Astrocyte of the cerebellum (primary cell): ENCODE data around the gene FOXD2.

Experiments
- DNase-seq: peaks from one replicate; pipeline ENCODE4 v3.0.0-alpha.2; 2011; ENCODE audit warnings: low read depth
- H3K4me3 ChIP-seq: 2 replicates; pipeline ENCODE4 v1.5.1; 2011; ENCODE audit warnings: mild to moderate bottlenecking, low read depth, low read length, moderate library complexity
- CTCF ChIP-seq: IDR thresholded peaks from 2 replicates; pipeline ENCODE4 v1.5.1; 2012; ENCODE audit warnings: low read length, low read depth, moderate library complexity, mild to moderate bottlenecking; ENCODE audit errors: missing control alignments
- in situ Hi-C: cut with HindIII; loops from 2 replicates; pipeline ENCODE4 v1.10.0; 2017; ENCODE audit warnings: low sequenced_read_pairs

The FOXD2 gene

GRCh38 chr1:47412437-47412836 is 25.4 kb upstream of the FOXD2 start:
- in situ Hi-C loops: no loop called here
- H3K4me3 ChIP-seq: no peak overlapping the region
- DNase-seq: no peak
- no peak for TF ChIP-seq CTCF

DNA sequence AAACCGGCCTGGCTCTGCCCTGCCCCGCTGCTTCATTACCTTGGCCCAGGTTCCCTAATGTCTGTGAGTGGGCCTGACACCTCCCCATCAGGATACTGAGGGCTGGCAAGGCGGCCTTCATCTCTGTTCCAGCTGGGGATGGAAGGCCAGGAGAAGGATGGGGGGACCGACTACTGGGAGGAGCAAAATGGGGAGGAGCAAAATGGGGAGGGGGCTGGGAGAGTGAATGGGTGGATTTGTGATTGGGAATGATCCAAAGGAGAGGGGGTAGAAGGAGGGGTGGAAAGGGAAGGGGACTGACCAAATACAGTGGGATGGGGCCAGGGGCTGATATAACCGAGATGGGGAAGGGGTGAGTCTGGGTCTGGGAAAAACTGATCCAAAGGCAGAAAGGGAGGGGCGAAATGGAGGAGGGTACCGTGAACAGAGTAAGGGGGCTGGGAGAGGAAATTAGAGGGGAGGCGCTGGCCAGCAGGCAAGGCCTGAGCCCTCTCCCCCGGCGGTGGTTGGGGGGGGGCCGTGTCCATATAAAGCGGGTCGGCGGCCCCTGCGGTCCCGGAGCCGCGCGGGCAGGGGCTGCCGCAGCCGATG is 22.0 kb upstream of the FOXD2 start, which contains the start of gene FOXE3:
Gene FOXE3, plus strand, starts transcription at position 558 of the 591 bp plus-strand sequence. Its CDS starts 31 bp downstream, at position 589.
- H3K4me3 ChIP-seq: peak within 1 kb of the TSS; percentile 10
- no peak for DNase-seq
- in situ Hi-C loops: no loop called here
- TF ChIP-seq CTCF: no peak

- TF ChIP-seq CTCF: no peak
- DNase-seq: no peak
- H3K4me3 ChIP-seq: peak overlapping the region; percentile 10
- in situ Hi-C loops: no loop called here
Measured at GRCh38 chr1:47416319-47417169, 21.3 kb upstream of the FOXD2 start.

DNA sequence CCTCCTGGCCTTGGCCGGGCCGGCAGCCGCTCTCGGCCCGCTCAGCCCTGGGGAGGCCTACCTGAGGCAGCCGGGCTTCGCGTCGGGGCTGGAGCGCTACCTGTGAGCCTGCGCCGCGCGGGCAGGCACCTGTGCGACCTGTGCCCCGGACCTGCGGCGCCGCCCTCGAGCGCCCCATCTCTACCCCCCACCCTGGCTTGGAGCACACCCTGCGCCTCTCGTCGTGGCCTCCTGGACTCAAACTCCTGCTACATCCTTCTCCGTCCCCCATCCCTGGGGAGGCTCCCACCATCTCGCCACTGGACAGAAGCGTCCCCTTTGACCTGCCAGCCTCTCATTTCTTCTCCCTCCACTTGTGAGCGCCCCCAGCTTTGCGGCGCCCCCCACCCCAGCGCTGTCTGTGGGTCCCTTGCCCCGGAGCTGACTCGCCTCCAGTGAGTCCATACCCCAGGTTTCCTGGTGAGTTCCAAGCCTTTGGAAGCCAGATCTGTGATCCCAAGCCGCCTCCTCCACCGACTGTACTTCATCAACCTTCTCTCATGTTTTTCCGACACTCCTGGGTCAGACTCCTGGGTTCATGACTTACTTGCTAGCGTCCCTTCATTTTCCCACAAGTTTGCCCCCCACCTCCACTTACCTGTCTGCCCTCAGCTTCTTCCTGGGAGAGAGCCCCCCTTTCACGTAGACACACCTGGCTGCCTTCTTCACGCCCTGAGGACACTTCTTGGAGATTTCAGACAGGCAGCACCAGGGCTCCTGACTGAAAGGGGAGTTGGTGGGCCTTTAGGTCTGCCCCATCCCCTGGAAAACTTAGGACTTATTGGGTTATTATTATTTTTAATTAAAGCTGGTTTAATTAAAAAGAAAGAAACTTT is 20.4 kb upstream of the FOXD2 start:
- no peak for TF ChIP-seq CTCF
- no peak overlapping the region for H3K4me3 ChIP-seq
- DNase-seq: no peak
- in situ Hi-C loops: no loop called here

- in situ Hi-C loops: no loop called here
- H3K4me3 ChIP-seq: no peak overlapping the region
- DNase-seq: no peak
- no peak for TF ChIP-seq CTCF
Measured at GRCh38 chr1:47418122-47418521, 19.7 kb upstream of the FOXD2 start.

- no peak for TF ChIP-seq CTCF
- DNase-seq: no peak
- no peak overlapping the region for H3K4me3 ChIP-seq
- in situ Hi-C loops: no loop called here
Measured at GRCh38 chr1:47418681-47419325, 19.0 kb upstream of the FOXD2 start.
